Endothelial cell (in vitro differentiated cells): ENCODE data around the gene STIMATE. TPM values are rescaled to one million over a fixed set of nuclear protein-coding genes. Genes with fewer than 3 reads are reported as not detected.

Experiments used
- DNase-seq: peaks from one replicate; pipeline ENCODE4 v3.0.0; 2021; ENCODE audit warnings: low spot score
- H3K27ac Mint-ChIP-seq: one replicate; pipeline ENCODE4 v1.8.0; 2021; ENCODE audit warnings: mixed read lengths, inconsistent platforms; ENCODE audit not compliant: unreplicated experiment
- H3K27me3 Mint-ChIP-seq: one replicate; pipeline ENCODE4 v1.8.0; 2021; ENCODE audit warnings: mild to moderate bottlenecking, moderate library complexity, mixed read lengths, inconsistent platforms; ENCODE audit not compliant: unreplicated experiment
- H3K36me3 Mint-ChIP-seq: one replicate; pipeline ENCODE4 v1.8.0; 2021; ENCODE audit warnings: mild to moderate bottlenecking, low read depth, mixed read lengths, inconsistent platforms; ENCODE audit not compliant: unreplicated experiment
- H3K4me1 Mint-ChIP-seq: one replicate; pipeline ENCODE4 v1.8.0; 2021; ENCODE audit warnings: mild to moderate bottlenecking, mixed read lengths, inconsistent platforms; ENCODE audit not compliant: unreplicated experiment
- H3K4me3 Mint-ChIP-seq: one replicate; pipeline ENCODE4 v1.8.0; 2021; ENCODE audit warnings: mild to moderate bottlenecking, mixed read lengths, inconsistent platforms; ENCODE audit not compliant: unreplicated experiment
- H3K9me3 Mint-ChIP-seq: one replicate; pipeline ENCODE4 v1.8.0; 2021; ENCODE audit warnings: mixed read lengths, inconsistent platforms; ENCODE audit not compliant: unreplicated experiment
- total RNA-seq: library from RNA; stranded (reverse); fragmentation: NEBNext Ultra II Directional; extraction: Animal tissue kit (Norgen Biotek cat#: 25700); gene quantifications from one replicate; pipeline ENCODE4 v1.2.1, GENCODE V29; 2021; ENCODE audit not compliant: unreplicated experiment
- TF ChIP-seq, protein P1 (sequence below): fragments of 200-600 bp; sonication (generic); IDR thresholded peaks from one replicate; pipeline ENCODE4 v1.5.0; 2021; ENCODE audit warnings: antibody characterized with exemption; ENCODE audit not compliant: unreplicated experiment

STIMATE gene
- total RNA-seq, 1 donor from 2014 or later, result 24.5 TPM

DNA sequence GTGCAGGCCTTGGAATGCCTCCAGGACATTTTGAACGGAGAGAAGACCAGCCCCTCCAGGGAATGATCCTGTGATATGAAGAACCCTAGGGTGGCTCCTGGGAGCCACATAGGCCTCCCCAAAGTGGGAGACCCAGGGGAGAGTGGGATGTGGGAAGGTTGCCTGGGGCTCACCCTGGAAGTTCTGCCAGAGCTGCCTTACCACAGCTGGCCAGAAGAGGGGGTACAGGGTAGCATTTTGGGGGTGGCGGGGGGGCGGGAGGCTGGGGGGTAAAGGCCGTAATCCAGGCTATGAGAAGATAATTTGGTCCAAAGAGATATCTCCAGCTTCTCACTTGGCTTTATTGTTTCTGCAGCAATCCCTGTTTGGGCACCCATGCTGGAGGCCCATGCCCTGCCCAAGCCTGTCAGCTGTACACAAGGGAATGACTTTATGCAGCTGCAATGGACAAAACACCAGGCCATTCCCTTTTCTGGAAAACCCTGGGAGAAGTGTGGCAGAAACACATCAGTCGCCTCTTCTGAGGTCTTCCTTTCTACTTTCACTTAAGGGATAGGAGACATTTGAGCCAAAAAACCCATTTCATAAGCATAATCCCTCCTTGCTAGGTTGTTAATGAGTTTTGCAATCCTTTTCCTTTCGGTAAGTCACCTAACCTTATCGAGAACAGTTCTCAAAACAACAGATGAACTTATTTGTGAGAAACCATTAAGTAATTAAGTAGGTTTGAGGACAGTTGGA is 51.5 kb downstream of the STIMATE start:
- TF ChIP-seq, protein P1, sequence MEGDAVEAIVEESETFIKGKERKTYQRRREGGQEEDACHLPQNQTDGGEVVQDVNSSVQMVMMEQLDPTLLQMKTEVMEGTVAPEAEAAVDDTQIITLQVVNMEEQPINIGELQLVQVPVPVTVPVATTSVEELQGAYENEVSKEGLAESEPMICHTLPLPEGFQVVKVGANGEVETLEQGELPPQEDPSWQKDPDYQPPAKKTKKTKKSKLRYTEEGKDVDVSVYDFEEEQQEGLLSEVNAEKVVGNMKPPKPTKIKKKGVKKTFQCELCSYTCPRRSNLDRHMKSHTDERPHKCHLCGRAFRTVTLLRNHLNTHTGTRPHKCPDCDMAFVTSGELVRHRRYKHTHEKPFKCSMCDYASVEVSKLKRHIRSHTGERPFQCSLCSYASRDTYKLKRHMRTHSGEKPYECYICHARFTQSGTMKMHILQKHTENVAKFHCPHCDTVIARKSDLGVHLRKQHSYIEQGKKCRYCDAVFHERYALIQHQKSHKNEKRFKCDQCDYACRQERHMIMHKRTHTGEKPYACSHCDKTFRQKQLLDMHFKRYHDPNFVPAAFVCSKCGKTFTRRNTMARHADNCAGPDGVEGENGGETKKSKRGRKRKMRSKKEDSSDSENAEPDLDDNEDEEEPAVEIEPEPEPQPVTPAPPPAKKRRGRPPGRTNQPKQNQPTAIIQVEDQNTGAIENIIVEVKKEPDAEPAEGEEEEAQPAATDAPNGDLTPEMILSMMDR, result peak; percentile 57
- peaks cover 13% of the 10 kb centered on the region for H3K36me3 Mint-ChIP-seq
- H3K27ac Mint-ChIP-seq, result peak overlapping the region; percentile 4
- H3K9me3 Mint-ChIP-seq, result no peaks in the 10 kb centered on the region
- peaks cover 6% of the 10 kb centered on the region for H3K27me3 Mint-ChIP-seq
- peaks cover 5% of the 10 kb centered on the region for H3K4me1 Mint-ChIP-seq
- H3K4me3 Mint-ChIP-seq, result no peak overlapping the region
- no peak for DNase-seq

DNA sequence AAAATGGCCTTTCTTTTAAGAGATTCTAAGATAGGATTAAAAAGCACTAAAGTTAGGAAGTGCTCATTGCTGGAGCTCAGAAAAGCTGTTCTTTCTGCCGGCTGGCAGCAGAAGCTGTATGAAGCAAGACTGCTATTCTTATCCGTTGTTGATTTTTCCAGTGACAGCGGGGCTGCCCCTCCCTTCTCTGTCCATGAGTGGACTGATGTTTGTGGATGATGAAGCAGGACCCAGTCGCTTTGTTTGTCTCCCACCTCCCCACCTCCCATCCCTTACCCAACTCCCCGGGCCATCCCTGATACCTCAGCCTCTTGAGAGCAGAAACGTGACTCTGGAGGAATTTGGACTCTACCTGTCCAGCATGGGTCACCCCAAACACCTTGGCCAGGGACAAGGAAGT is 52.2 kb downstream of the STIMATE start:
- TF ChIP-seq, protein P1, result no peak
- DNase-seq, result no peak
- H3K36me3 Mint-ChIP-seq, result peaks cover 16% of the 10 kb centered on the region
- H3K27me3 Mint-ChIP-seq, result peaks cover 6% of the 10 kb centered on the region
- H3K9me3 Mint-ChIP-seq, result no peaks in the 10 kb centered on the region
- H3K4me3 Mint-ChIP-seq, result no peak overlapping the region
- no peak overlapping the region for H3K27ac Mint-ChIP-seq
- peaks cover 5% of the 10 kb centered on the region for H3K4me1 Mint-ChIP-seq

GRCh38 chr3:52844290-52844975 is 52.9 kb downstream of the STIMATE start:
- DNase-seq, result no peak
- TF ChIP-seq, protein P1, result no peak
- no peak overlapping the region for H3K4me3 Mint-ChIP-seq
- peaks cover 18% of the 10 kb centered on the region for H3K36me3 Mint-ChIP-seq
- peaks cover 6% of the 10 kb centered on the region for H3K27me3 Mint-ChIP-seq
- peaks cover 5% of the 10 kb centered on the region for H3K4me1 Mint-ChIP-seq
- no peak overlapping the region for H3K27ac Mint-ChIP-seq
- H3K9me3 Mint-ChIP-seq, result no peaks in the 10 kb centered on the region

DNA sequence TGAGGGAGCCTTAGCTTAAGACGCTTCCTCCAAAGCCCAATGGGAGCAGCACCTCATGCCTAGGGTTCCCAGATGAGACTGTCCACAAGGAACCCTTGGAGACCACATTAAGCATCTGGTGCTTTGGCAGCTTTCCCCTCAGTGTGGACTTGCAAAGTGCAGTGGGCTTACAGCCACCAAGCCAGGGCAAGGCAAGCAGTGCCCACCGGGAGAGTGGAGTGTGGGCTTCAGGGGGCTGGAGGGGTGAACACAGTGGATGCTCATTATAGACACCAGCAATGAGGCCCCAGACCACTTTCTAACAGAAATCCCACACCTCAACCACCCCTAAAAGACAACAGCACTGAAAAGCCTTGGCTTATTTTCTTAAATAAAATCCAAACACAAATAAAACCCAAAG is 53.5 kb downstream of the STIMATE start:
- Mint-ChIP-seq H3K27ac (no peak overlapping the region), H3K4me3 (no peak overlapping the region), H3K36me3 (peaks cover 18% of the 10 kb centered on the region), H3K9me3 (no peaks in the 10 kb centered on the region), H3K4me1 (peaks cover 5% of the 10 kb centered on the region), H3K27me3 (peaks cover 6% of the 10 kb centered on the region)
- no peak for DNase-seq
- TF ChIP-seq, protein P1, result no peak
